Lower leg skin (tissue), 3 donors: Measurements from ENCODE around the gene GEMIN4.
"Not testable (repeated sequence)": the region's sequence is repeated elsewhere in the genome, so short reads cannot be mapped to it uniquely, and the experiment has no call there.

Experiments
- POLR2A ChIP-seq, 2 donors: fragments of 450-650 bp; IDR thresholded peaks; one replicate each; pipeline ENCODE4 v1.6.1; 2016 to 2017; ENCODE audit warnings: antibody characterized with exemption in 2 of 2, mild to moderate bottlenecking in 1 of 2, moderate library complexity in 1 of 2
- TF ChIP-seq, protein P1 (sequence below), 3 donors: fragments of 450-650 bp; IDR thresholded peaks; one replicate each; pipeline ENCODE4 v1.5.1; 2016; ENCODE audit warnings: antibody characterized with exemption in 3 of 3, mild to moderate bottlenecking in 3 of 3, moderate library complexity in 2 of 3

DNA sequence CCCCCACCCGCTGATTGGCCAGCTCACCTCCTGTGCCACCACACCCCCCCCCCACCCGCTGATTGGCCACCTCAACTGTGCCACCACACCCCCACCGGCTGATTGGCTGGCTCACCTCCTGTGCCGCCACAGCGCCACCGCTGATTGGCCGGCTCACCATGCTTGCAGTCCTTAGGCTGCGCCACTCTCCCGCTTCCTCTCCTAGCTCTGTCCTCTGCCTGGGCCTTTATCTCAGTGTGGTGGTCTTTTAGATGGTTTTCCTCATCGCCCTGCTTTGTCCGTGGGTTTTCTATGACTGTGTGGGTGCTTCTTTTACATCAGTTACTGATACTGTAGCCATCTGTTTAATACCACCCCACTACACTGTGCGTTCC is 38.8 kb upstream of the GEMIN4 start:
- TF ChIP-seq, protein P1, sequence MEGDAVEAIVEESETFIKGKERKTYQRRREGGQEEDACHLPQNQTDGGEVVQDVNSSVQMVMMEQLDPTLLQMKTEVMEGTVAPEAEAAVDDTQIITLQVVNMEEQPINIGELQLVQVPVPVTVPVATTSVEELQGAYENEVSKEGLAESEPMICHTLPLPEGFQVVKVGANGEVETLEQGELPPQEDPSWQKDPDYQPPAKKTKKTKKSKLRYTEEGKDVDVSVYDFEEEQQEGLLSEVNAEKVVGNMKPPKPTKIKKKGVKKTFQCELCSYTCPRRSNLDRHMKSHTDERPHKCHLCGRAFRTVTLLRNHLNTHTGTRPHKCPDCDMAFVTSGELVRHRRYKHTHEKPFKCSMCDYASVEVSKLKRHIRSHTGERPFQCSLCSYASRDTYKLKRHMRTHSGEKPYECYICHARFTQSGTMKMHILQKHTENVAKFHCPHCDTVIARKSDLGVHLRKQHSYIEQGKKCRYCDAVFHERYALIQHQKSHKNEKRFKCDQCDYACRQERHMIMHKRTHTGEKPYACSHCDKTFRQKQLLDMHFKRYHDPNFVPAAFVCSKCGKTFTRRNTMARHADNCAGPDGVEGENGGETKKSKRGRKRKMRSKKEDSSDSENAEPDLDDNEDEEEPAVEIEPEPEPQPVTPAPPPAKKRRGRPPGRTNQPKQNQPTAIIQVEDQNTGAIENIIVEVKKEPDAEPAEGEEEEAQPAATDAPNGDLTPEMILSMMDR (IDR thresholded peaks at IDR 0.05), result not testable (repeated sequence)
- TF ChIP-seq POLR2A (IDR thresholded peaks at IDR 0.05), result not testable (repeated sequence)
